ENCODE data around the gene RNF157.

GRCh38 chr17:76094046-76094445 is 146.2 kb downstream of the RNF157 start:
- TF ChIP-seq CTCF (IDR thresholded peaks at IDR 0.05) = no peak
- TF ChIP-seq POLR2AphosphoS5 (IDR thresholded peaks at IDR 0.05; ENCODE audit: insufficient read depth in 1 of 2, low read depth in 1 of 2) = no peak
- no peak for TF ChIP-seq POLR2A (IDR thresholded peaks at IDR 0.05)
